ENCODE data around the gene PPP2R1A. TPM values are rescaled to one million over a fixed set of nuclear protein-coding genes. Genes with fewer than 3 reads are reported as not detected.

The PPP2R1A gene
- total and polyA plus RNA-seq, 2 of the 13 experiments (the other 11 are each of a cell fraction or from before 2014, with no cell fraction given), result 86.7 to 130 TPM

DNA sequence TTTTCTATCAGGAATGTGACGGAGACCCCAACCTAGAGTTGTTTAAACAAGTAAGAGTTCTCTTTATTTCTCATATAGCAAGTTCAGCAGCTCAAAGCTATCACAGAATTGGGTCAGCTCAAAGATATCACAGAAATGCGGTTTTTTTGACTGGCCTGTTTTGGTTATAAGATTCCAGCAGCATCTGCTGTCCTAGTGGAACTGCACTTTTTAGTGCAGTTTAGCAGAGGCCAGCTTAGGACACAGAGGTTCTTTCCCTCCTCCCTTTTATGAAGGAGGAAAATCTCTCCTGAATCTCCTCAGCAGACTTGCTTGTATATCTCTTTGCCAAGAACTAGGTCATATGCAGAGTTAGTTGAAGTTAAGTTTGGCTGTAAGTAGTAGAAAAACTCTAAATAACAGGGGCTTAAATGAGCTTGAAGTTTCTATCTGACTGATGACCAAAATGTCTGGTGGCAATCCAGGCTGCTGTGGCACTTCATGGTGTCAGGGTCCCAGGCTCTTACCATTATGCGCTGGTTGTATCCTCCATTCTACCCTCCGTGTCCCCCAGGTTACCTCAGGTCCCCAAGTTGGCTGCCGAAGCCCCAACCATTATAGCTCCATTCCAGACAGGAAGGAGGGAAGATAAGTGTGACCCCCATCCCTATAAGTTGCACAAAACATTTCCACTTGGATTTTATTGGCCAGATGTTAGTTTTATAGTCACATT lies 6.6 kb downstream of the PPP2R1A start:
- Histone ChIP-seq H3K79me2 (ENCODE audit: insufficient read depth, low read length) (peaks cover 86% of the 10 kb centered on the region), H3K9me3 (ENCODE audit: low read length) (no peaks in the 10 kb centered on the region), H3K36me3 (replicated peaks in 1 of 2; ENCODE audit: control insufficient read depth in 1 of 2, insufficient read depth in 2 of 2, low read length in 2 of 2) (peaks cover 19 to 71% of the 10 kb centered on the region in 2 experiments), H3K27me3 (ENCODE audit: control insufficient read depth in 1 of 2, insufficient read depth in 2 of 2, low read length in 2 of 2) (no peaks in the 10 kb centered on the region), H3K27ac (ENCODE audit: extremely low read length, insufficient read depth, low read length) (no peak overlapping the region), H3K4me1 (ENCODE audit: insufficient read depth, low read length) (peaks cover 25% of the 10 kb centered on the region), H4K20me1 (ENCODE audit: insufficient read depth, low read length) (peaks cover 6% of the 10 kb centered on the region), H3K4me2 (ENCODE audit: low read depth, low read length) (no peak overlapping the region), H3K9ac (ENCODE audit: insufficient read depth, low read depth, low read length) (no peak overlapping the region), H2AFZ (ENCODE audit: low read length) (no peak overlapping the region), H3K4me3 (replicated peaks in 1 of 3; ENCODE audit: insufficient read depth in 1 of 3, low read depth in 2 of 3, low read length in 3 of 3) (no peak overlapping the region)
- WGBS (ENCODE audit: low lambda C conversion rate), result 100% methylated on average over 5 of the region's 5 CpGs
- POLR2A ChIA-PET, result interaction anchor here (1.1 kb wide), 1 partner anchor 25 kb away, joined by 4 read pairs; the partner anchor contains the start of gene ZNF836
- ATAC-seq (no peak), DNase-seq (ENCODE audit: low spot score) (no peak), FAIRE-seq (no peak)
- intact Hi-C loops (cut with micrococcal nuclease; ENCODE audit: unreplicated experiment) (no loop called here), in situ Hi-C loops (cut with HindIII; ENCODE audit: extremely low pct_ligation_motif_present, low pct_unique_long_range_greater_than_20kb) (no loop called here)
- BruUV-seq (replicated peaks), result no TSS peak
- CTCF ChIA-PET (ENCODE audit: low intra/inter-chr PET ratio, low total read pairs), result no interaction called here
- TF ChIP-seq NCOA5 (CRISPR knock-in tag; IDR thresholded peaks at IDR 0.05) (no peak), ZNF20 (CRISPR knock-in tag; IDR thresholded peaks at IDR 0.05) (no peak), HMG20B (CRISPR knock-in tag; conservative IDR thresholded peaks at IDR 0.05) (no peak), IKZF1 (IDR thresholded peaks at IDR 0.05) (no peak), NBN (conservative IDR thresholded peaks at IDR 0.05) (no peak), NAIF1 (CRISPR knock-in tag; IDR thresholded peaks at IDR 0.05; ENCODE audit: borderline replicate concordance) (no peak), MIER3 (CRISPR knock-in tag; IDR thresholded peaks at IDR 0.05; ENCODE audit: borderline replicate concordance) (no peak), HOXA7 (CRISPR knock-in tag; IDR thresholded peaks at IDR 0.05) (no peak), ZMYM3 (CRISPR knock-in tag; IDR thresholded peaks at IDR 0.05) (no peak)
- TF ChIP-seq, protein P1, sequence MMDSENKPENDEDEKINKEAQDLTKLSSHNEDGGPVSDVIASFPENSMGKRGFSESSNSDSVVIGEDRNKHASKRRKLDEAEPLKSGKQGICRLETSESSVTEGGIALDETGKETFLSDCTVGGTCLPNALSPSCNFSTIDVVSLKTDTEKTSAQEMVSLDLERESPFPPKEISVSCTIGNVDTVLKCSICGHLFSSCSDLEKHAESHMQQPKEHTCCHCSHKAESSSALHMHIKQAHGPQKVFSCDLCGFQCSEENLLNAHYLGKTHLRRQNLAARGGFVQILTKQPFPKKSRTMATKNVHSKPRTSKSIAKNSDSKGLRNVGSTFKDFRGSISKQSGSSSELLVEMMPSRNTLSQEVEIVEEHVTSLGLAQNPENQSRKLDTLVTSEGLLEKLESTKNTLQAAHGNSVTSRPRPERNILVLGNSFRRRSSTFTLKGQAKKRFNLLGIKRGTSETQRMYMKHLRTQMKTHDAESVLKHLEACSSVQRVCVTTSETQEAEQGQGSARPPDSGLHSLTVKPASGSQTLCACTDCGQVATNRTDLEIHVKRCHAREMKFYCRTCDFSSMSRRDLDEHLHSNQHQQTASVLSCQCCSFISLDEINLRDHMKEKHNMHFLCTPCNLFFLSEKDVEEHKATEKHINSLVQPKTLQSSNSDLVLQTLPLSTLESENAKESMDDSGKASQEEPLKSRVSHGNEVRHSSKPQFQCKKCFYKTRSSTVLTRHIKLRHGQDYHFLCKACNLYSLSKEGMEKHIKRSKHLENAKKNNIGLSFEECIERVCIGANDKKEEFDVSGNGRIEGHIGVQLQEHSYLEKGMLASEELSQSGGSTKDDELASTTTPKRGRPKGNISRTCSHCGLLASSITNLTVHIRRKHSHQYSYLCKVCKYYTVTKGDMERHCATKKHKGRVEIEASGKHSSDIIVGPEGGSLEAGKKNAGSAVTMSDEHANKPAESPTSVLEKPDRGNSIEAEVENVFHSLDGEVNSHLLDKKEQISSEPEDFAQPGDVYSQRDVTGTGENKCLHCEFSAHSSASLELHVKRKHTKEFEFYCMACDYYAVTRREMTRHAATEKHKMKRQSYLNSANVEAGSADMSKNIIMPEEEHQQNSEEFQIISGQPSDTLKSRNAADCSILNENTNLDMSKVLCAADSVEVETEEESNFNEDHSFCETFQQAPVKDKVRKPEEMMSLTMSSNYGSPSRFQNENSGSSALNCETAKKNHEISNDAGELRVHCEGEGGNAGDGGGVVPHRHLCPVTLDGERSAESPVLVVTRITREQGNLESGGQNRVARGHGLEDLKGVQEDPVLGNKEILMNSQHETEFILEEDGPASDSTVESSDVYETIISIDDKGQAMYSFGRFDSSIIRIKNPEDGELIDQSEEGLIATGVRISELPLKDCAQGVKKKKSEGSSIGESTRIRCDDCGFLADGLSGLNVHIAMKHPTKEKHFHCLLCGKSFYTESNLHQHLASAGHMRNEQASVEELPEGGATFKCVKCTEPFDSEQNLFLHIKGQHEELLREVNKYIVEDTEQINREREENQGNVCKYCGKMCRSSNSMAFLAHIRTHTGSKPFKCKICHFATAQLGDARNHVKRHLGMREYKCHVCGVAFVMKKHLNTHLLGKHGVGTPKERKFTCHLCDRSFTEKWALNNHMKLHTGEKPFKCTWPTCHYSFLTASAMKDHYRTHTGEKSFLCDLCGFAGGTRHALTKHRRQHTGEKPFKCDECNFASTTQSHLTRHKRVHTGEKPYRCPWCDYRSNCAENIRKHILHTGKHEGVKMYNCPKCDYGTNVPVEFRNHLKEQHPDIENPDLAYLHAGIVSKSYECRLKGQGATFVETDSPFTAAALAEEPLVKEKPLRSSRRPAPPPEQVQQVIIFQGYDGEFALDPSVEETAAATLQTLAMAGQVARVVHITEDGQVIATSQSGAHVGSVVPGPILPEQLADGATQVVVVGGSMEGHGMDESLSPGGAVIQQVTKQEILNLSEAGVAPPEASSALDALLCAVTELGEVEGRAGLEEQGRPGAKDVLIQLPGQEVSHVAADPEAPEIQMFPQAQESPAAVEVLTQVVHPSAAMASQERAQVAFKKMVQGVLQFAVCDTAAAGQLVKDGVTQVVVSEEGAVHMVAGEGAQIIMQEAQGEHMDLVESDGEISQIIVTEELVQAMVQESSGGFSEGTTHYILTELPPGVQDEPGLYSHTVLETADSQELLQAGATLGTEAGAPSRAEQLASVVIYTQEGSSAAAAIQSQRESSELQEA (CRISPR knock-in tag; IDR thresholded peaks at IDR 0.05; ENCODE audit: not compliant biosample characterization), result no peak
- TF ChIP-seq, protein P2, sequence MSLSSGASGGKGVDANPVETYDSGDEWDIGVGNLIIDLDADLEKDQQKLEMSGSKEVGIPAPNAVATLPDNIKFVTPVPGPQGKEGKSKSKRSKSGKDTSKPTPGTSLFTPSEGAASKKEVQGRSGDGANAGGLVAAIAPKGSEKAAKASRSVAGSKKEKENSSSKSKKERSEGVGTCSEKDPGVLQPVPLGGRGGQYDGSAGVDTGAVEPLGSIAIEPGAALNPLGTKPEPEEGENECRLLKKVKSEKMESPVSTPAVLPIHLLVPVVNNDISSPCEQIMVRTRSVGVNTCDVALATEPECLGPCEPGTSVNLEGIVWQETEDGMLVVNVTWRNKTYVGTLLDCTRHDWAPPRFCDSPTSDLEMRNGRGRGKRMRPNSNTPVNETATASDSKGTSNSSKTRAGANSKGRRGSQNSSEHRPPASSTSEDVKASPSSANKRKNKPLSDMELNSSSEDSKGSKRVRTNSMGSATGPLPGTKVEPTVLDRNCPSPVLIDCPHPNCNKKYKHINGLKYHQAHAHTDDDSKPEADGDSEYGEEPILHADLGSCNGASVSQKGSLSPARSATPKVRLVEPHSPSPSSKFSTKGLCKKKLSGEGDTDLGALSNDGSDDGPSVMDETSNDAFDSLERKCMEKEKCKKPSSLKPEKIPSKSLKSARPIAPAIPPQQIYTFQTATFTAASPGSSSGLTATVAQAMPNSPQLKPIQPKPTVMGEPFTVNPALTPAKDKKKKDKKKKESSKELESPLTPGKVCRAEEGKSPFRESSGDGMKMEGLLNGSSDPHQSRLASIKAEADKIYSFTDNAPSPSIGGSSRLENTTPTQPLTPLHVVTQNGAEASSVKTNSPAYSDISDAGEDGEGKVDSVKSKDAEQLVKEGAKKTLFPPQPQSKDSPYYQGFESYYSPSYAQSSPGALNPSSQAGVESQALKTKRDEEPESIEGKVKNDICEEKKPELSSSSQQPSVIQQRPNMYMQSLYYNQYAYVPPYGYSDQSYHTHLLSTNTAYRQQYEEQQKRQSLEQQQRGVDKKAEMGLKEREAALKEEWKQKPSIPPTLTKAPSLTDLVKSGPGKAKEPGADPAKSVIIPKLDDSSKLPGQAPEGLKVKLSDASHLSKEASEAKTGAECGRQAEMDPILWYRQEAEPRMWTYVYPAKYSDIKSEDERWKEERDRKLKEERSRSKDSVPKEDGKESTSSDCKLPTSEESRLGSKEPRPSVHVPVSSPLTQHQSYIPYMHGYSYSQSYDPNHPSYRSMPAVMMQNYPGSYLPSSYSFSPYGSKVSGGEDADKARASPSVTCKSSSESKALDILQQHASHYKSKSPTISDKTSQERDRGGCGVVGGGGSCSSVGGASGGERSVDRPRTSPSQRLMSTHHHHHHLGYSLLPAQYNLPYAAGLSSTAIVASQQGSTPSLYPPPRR (CRISPR knock-in tag; IDR thresholded peaks at IDR 0.05; ENCODE audit: borderline replicate concordance), result no peak

All from HepG2 (cell line).